ENCODE data around the gene TMEM120B.

TMEM120B gene

GRCh38 chr12:121822393-121823100 is 110.0 kb downstream of the TMEM120B start:
- no peak for DNase-seq

- no peak for DNase-seq
Measured at GRCh38 chr12:121823101-121823726, 110.7 kb downstream of the TMEM120B start.

- DNase-seq, result no peak
Measured at GRCh38 chr12:121823727-121824115, 111.2 kb downstream of the TMEM120B start.

GRCh38 chr12:121825041-121825523 is 112.5 kb downstream of the TMEM120B start:
- no peak for DNase-seq

GRCh38 chr12:121826318-121827150 is 114.0 kb downstream of the TMEM120B start:
- DNase-seq, result no peak

GRCh38 chr12:121827351-121828099 is 115.0 kb downstream of the TMEM120B start:
- DNase-seq, result no peak

- no peak for DNase-seq
Measured at GRCh38 chr12:121828306-121828705, 115.8 kb downstream of the TMEM120B start.

- no peak for DNase-seq
Measured at GRCh38 chr12:121828826-121829225, 116.3 kb downstream of the TMEM120B start.

- DNase-seq, result no peak
Measured at GRCh38 chr12:121829250-121829918, 116.8 kb downstream of the TMEM120B start.

- no peak for DNase-seq
Measured at GRCh38 chr12:121830134-121830533, 117.6 kb downstream of the TMEM120B start.

GRCh38 chr12:121830588-121831265 is 118.2 kb downstream of the TMEM120B start:
- DNase-seq, result no peak
